SK-N-SH (cell line): Measurements from ENCODE around the gene PPP1R11. TPM values are rescaled to one million over a fixed set of nuclear protein-coding genes. Genes with fewer than 3 reads are reported as not detected.

Experiments used
- CTCF ChIA-PET: fragments of 300-600, 350-600 bp; formaldehyde crosslinking; extraction: SDS; loops from one replicate; lab custom pipeline; 2021; lab: Yijun Ruan, JAX
- POLR2A ChIA-PET: fragments of 350-600 bp; sonication (Branson Sonifier 250); formaldehyde crosslinking; extraction: SDS; loops from one replicate; lab custom pipeline; 2020; ENCODE audit warnings: antibody characterized with exemption, inconsistent platforms; lab: Yijun Ruan, JAX
- DNase-seq: peaks from one replicate; pipeline ENCODE4 v3.0.0; 2012
- H2AFZ ChIP-seq: fragments of 200-600 bp; sonication (generic); 2 replicates; pipeline ENCODE4 v1.8.1; 2016; ENCODE audit warnings: antibody characterized with exemption, mild to moderate bottlenecking, low read depth
- H3F3A ChIP-seq: fragments of 200-600 bp; sonication (generic); replicated peaks from 2 replicates; pipeline ENCODE3; 2016; ENCODE audit warnings: antibody characterized with exemption, mild to moderate bottlenecking; ENCODE audit not compliant: insufficient read depth
- H3K27ac ChIP-seq, 2 experiments: fragments of 200-500 bp in 1 of 2; fragments of 200-600 bp in 1 of 2; sonication (Bioruptor generic) in 1 of 2; sonication (generic), shearing (Covaris generic) in 1 of 2; 2 replicates each; pipeline versions ENCODE4 v1.5.1 to v1.6.1; 2014 to 2016; ENCODE audit warnings: low read depth in 2 of 2, inconsistent platforms in 1 of 2, low read length in 1 of 2, mild to moderate bottlenecking in 1 of 2, mixed read lengths in 1 of 2
- H3K27me3 ChIP-seq: fragments of 200-600 bp; sonication (generic), shearing (Covaris generic); 2 replicates; pipeline ENCODE4 v1.6.1; 2016; ENCODE audit warnings: mixed run types; ENCODE audit not compliant: insufficient read depth
- H3K36me3 ChIP-seq, 2 experiments: fragments of 200-500 bp in 1 of 2; fragments of 200-600 bp in 1 of 2; sonication (Bioruptor generic) in 1 of 2; sonication (generic) in 1 of 2; replicated peaks in 1 of 2; 2 replicates each; pipeline versions ENCODE3 to v1.5.1; 2014 to 2016; ENCODE audit warnings: low read length in 1 of 2, mild to moderate bottlenecking in 1 of 2; ENCODE audit not compliant: insufficient read depth in 2 of 2, control insufficient read depth in 1 of 2
- H3K4me1 ChIP-seq, 2 experiments: fragments of 200-500 bp in 1 of 2; fragments of 200-600 bp in 1 of 2; sonication (Bioruptor generic) in 1 of 2; sonication (generic), shearing (Covaris generic) in 1 of 2; 2 replicates each; pipeline versions ENCODE4 v1.5.1 to v1.6.1; 2014 to 2016; ENCODE audit warnings: low read depth in 1 of 2, low read length in 1 of 2, mixed run types in 1 of 2; ENCODE audit not compliant: insufficient read depth in 2 of 2, control insufficient read depth in 1 of 2
- H3K4me2 ChIP-seq: fragments of 200-600 bp; sonication (generic), shearing (Covaris generic); 2 replicates; pipeline ENCODE4 v1.6.1; 2017; ENCODE audit warnings: mixed run types
- H3K4me3 ChIP-seq, 2 experiments: fragments of 200-500 bp in 1 of 2; fragments of 200-600 bp in 1 of 2; sonication (Bioruptor generic) in 1 of 2; sonication (generic), shearing (Covaris generic) in 1 of 2; 2 replicates each; pipeline versions ENCODE4 v1.5.1 to v1.8.1; 2014 to 2016; ENCODE audit warnings: low read depth in 2 of 2, inconsistent platforms in 1 of 2, low read length in 1 of 2, mild to moderate bottlenecking in 1 of 2, mixed read lengths in 1 of 2, moderate library complexity in 1 of 2
- H3K79me2 ChIP-seq: fragments of 200-600 bp; sonication (generic); 2 replicates; pipeline ENCODE4 v1.8.1; 2017; ENCODE audit warnings: mild to moderate bottlenecking; ENCODE audit not compliant: insufficient read depth
- H3K9ac ChIP-seq: fragments of 200-600 bp; sonication (generic); 2 replicates; pipeline ENCODE4 v1.6.1; 2017; ENCODE audit warnings: mixed run types
- H3K9me2 ChIP-seq: fragments of 200-600 bp; sonication (generic); 2 replicates; pipeline ENCODE4 v1.6.1; 2017; ENCODE audit warnings: mixed run types
- H3K9me3 ChIP-seq: fragments of 200-600 bp; sonication (generic); 2 replicates; pipeline ENCODE4 v1.6.1; 2017; ENCODE audit warnings: mixed run types, mild to moderate bottlenecking, moderate library complexity
- H4K20me1 ChIP-seq: fragments of 200-600 bp; sonication (generic); 2 replicates; pipeline ENCODE4 v1.6.1; 2017; ENCODE audit warnings: mild to moderate bottlenecking, mixed run types; ENCODE audit not compliant: insufficient read depth
- CHD2 ChIP-seq: fragments of 150-350 bp; IDR thresholded peaks from 2 replicates; pipeline ENCODE4 v1.6.1; 2018; ENCODE audit warnings: low read length; ENCODE audit not compliant: partially characterized antibody
- CTCF ChIP-seq: fragments of 200-600 bp; sonication (generic); IDR thresholded peaks from 2 replicates; pipeline ENCODE4 v1.6.1; 2017; ENCODE audit warnings: antibody characterized with exemption, mild to moderate bottlenecking, moderate library complexity
- ELF1 ChIP-seq: IDR thresholded peaks from 2 replicates; pipeline ENCODE4 v1.4.0; 2012
- EP300 ChIP-seq, 2 experiments: IDR thresholded peaks; 2 replicates each; pipeline versions ENCODE4 v1.4.0 to v1.6.1; 2012; ENCODE audit warnings: borderline replicate concordance in 1 of 2, low read depth in 1 of 2, low read length in 1 of 2
- EZH2phosphoT487 ChIP-seq: fragments of 200-600 bp; sonication (generic); IDR thresholded peaks from 2 replicates; pipeline ENCODE4 v1.6.1; 2017; ENCODE audit warnings: low read depth, mixed run types, mild to moderate bottlenecking, antibody characterized with exemption, moderate library complexity, borderline replicate concordance
- FOSL2 ChIP-seq: IDR thresholded peaks from 2 replicates; pipeline ENCODE4 v1.4.0; 2012; ENCODE audit warnings: low read depth, mild to moderate bottlenecking, moderate library complexity, borderline replicate concordance
- FOXJ3 ChIP-seq: sonication (generic); formaldehyde crosslinking; IDR thresholded peaks from 2 replicates; pipeline ENCODE4 v1.5.1; 2020; ENCODE audit warnings: mild to moderate bottlenecking, missing genetic modification reagents
- FOXM1 ChIP-seq: IDR thresholded peaks from 2 replicates; pipeline ENCODE4 v1.4.0; 2012; ENCODE audit warnings: low read depth, mild to moderate bottlenecking
- GABPA ChIP-seq: IDR thresholded peaks from 2 replicates; pipeline ENCODE4 v1.4.0; 2012; ENCODE audit warnings: low read depth, mild to moderate bottlenecking
- GATA2 ChIP-seq: sonication (generic); formaldehyde crosslinking; IDR thresholded peaks from 2 replicates; pipeline ENCODE4 v1.5.0; 2020; ENCODE audit warnings: mild to moderate bottlenecking, missing genetic modification reagents
- IRF3 ChIP-seq: fragments of 150-350 bp; IDR thresholded peaks from 2 replicates; pipeline ENCODE4 v1.6.1; 2016; ENCODE audit warnings: mild to moderate bottlenecking, low read depth, low read length
- JUND ChIP-seq: IDR thresholded peaks from 2 replicates; pipeline ENCODE4 v1.4.0; 2012
- MAX ChIP-seq: IDR thresholded peaks from 2 replicates; pipeline ENCODE4 v1.4.0; 2012; ENCODE audit warnings: low read depth
- MXI1 ChIP-seq: IDR thresholded peaks from 2 replicates; pipeline ENCODE4 v1.6.1; 2012; ENCODE audit warnings: mild to moderate bottlenecking, low read depth, low read length, improper control_type of control experiment
- NRF1 ChIP-seq: IDR thresholded peaks from 2 replicates; pipeline ENCODE4 v1.6.1; 2012; ENCODE audit warnings: low read depth, mild to moderate bottlenecking, low read length
- PBX3 ChIP-seq: IDR thresholded peaks from 2 replicates; pipeline ENCODE4; 2012
- RAD21 ChIP-seq: IDR thresholded peaks from 2 replicates; pipeline ENCODE4 v1.6.1; 2012; ENCODE audit warnings: mild to moderate bottlenecking, low read length
- RFX5 ChIP-seq: IDR thresholded peaks from 2 replicates; pipeline ENCODE4 v1.6.1; 2012; ENCODE audit warnings: mild to moderate bottlenecking, improper control_type of control experiment, low read length
- RXRA ChIP-seq: IDR thresholded peaks from 2 replicates; pipeline ENCODE4 v1.4.0; 2012; ENCODE audit warnings: low read depth, mild to moderate bottlenecking, borderline replicate concordance
- TAF1 ChIP-seq: IDR thresholded peaks from 2 replicates; pipeline ENCODE4 v1.6.1; 2012; ENCODE audit warnings: low read depth, mild to moderate bottlenecking, low read length, moderate library complexity, borderline replicate concordance
- TEAD4 ChIP-seq: IDR thresholded peaks from 2 replicates; pipeline ENCODE4 v1.4.0; 2012; ENCODE audit warnings: mild to moderate bottlenecking, borderline replicate concordance; ENCODE audit not compliant: insufficient read depth
- WGBS: methylation state at CpG from one replicate; pipeline ENCODE4 v1.1.6; 2017; ENCODE audit warnings: low lambda C conversion rate; 5-methylcytosine and 5-hydroxymethylcytosine counted together
- polyA plus RNA-seq, 3 experiments: library from polyadenylated mRNA; depleted of rRNA; stranded (reverse); fragments of >200 nt; gene quantifications; 2 replicates each; pipeline ENCODE4 v1.2.3, GENCODE V29; 2012

PPP1R11 gene
- polyA plus RNA-seq, 1 of the 3 experiments (the other 2 are of a cell fraction) = 46.8 TPM

- no peaks in the 10 kb centered on the region for H3K79me2 ChIP-seq
- WGBS = 13% methylated on average over 1 of the region's 1 CpG
- ChIA-PET CTCF (interaction anchor here (1.3 kb wide), 1 partner anchor 34 kb away, joined by 6 read pairs; no protein-coding TSS in a partner anchor), POLR2A (no interaction called here)
- H3K4me1 ChIP-seq = peaks cover 0 to 6% of the 10 kb centered on the region in 2 experiments; a peak in 1 of 4 replicates
- H2AFZ ChIP-seq = no peak overlapping the region
- no peaks in the 10 kb centered on the region for H3K36me3 ChIP-seq
- no peak overlapping the region for H3K9ac ChIP-seq
- H3F3A ChIP-seq = no peaks in the 10 kb centered on the region
- H3K4me2 ChIP-seq = no peak overlapping the region
- DNase-seq = no peak
- TF ChIP-seq EP300 (IDR thresholded peaks at IDR 0.05; ENCODE audit: borderline replicate concordance in 1 of 2, low read depth in 1 of 2, low read length in 1 of 2) (no peak), MXI1 (no peak), ELF1 (no peak), JUND (no peak), RFX5 (no peak), MAX (no peak), TEAD4 (no peak)
- H4K20me1 ChIP-seq = no peaks in the 10 kb centered on the region
- H3K9me3 ChIP-seq = no peaks in the 10 kb centered on the region
- H3K4me3 ChIP-seq = no peak overlapping the region
- H3K27ac ChIP-seq = no peak overlapping the region
- peaks cover 93% of the 10 kb centered on the region for H3K27me3 ChIP-seq
- no peaks in the 10 kb centered on the region for H3K9me2 ChIP-seq
Observed at GRCh38 chr6:30096829-30097228, 29.8 kb downstream of the PPP1R11 start.

GRCh38 chr6:30097902-30098768, 31.1 kb downstream of the PPP1R11 start:
- CTCF ChIA-PET = interaction anchor here (1.3 kb wide), 1 partner anchor 33 kb away, joined by 6 read pairs; no protein-coding TSS in a partner anchor

More at GRCh38 chr6:30097902-30098768, 31.1 kb downstream of the PPP1R11 start:
- Histone ChIP-seq H3K27ac (no peak overlapping the region), H3K79me2 (no peaks in the 10 kb centered on the region), H3K4me1 (peaks cover 5 to 6% of the 10 kb centered on the region in 2 experiments; a peak in 2 of 4 replicates), H2AFZ (no peak overlapping the region), H3K9me3 (no peaks in the 10 kb centered on the region), H3K4me3 (no peak overlapping the region), H4K20me1 (no peaks in the 10 kb centered on the region), H3K9ac (no peak overlapping the region), H3K36me3 (no peaks in the 10 kb centered on the region), H3K9me2 (no peaks in the 10 kb centered on the region), H3K27me3 (peaks cover 80% of the 10 kb centered on the region), H3K4me2 (no peak overlapping the region), H3F3A (peaks cover 6% of the 10 kb centered on the region)
- POLR2A ChIA-PET = no interaction called here
- DNase-seq = no peak
- TF ChIP-seq EZH2phosphoT487 (no peak), GABPA (no peak), FOXJ3 (CRISPR knock-in tag) (no peak), TEAD4 (no peak), CTCF (no peak), FOXM1 (no peak), GATA2 (CRISPR knock-in tag) (no peak), NRF1 (no peak), RXRA (no peak), JUND (no peak), TAF1 (no peak), IRF3 (no peak), RAD21 (no peak), FOSL2 (no peak), PBX3 (no peak), EP300 (IDR thresholded peaks at IDR 0.05; ENCODE audit: borderline replicate concordance in 1 of 2, low read depth in 1 of 2, low read length in 1 of 2) (no peak), CHD2 (no peak), ELF1 (no peak), RFX5 (no peak)
- WGBS = 34% methylated on average over 3 of the region's 4 CpGs
